ENCODE measurements around the gene PAXX. TPM values are rescaled to one million over a fixed set of nuclear protein-coding genes. Genes with fewer than 3 reads are reported as not detected.

PAXX gene
- total RNA-seq, 1 donor from 2014 or later, result 53.1 TPM

DNA sequence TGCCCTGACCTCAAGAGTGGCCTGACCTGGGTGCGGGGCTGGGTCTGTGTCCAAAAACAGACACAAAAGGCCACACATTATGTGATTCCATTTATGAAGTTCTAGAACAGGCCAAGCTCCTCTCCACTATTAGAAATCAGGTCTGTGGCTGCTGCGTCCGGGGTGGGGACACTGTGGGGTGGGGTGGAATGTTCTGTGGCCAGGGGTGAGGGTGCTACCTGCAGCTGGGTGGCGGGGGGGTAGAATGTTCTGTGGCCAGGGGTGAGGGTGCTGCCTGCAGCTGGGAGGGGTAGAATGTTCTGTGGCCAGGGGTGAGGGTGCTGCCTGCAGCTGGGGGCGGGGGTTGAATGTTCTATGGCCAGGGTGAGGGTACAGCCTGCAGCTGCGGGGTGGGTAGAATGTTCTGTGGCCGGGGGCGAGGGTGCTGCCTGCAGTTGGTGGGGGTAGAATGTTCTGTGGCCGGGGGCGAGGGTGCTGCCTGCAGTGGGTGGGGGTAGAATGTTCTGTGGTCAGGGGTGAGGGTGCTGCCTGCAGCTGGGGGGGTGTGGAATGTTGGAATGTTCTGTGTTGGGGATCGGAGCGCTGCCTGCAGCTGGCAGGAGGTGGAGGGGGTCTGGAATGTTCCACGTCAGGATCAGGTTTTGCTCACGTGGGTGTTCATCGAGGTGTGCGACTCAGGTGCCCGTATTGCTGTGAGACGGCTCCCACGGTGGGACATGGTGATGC, 31.8 kb upstream of the PAXX start:
- no peak for TF ChIP-seq CTCF (IDR thresholded peaks at IDR 0.05)
- peaks cover 8% of the 10 kb centered on the region for H3K4me1 ChIP-seq

GRCh38 chr9:136960938-136961275, 31.3 kb upstream of the PAXX start:
- H3K27me3 ChIP-seq, result no peaks in the 10 kb centered on the region

More for the DNA sequence above, 31.8 kb upstream of the PAXX start:
- Histone ChIP-seq H3K9me3 (no peaks in the 10 kb centered on the region), H3K27me3 (no peaks in the 10 kb centered on the region), H3K27ac (peak overlapping the region; percentile 24), H3K4me3 (no peak overlapping the region), H3K36me3 (no peaks in the 10 kb centered on the region)
- DNase-seq, result no peak
- peak; percentile 37 for ATAC-seq
- intact Hi-C loops (cut with DNase I), result no loop called here

DNA sequence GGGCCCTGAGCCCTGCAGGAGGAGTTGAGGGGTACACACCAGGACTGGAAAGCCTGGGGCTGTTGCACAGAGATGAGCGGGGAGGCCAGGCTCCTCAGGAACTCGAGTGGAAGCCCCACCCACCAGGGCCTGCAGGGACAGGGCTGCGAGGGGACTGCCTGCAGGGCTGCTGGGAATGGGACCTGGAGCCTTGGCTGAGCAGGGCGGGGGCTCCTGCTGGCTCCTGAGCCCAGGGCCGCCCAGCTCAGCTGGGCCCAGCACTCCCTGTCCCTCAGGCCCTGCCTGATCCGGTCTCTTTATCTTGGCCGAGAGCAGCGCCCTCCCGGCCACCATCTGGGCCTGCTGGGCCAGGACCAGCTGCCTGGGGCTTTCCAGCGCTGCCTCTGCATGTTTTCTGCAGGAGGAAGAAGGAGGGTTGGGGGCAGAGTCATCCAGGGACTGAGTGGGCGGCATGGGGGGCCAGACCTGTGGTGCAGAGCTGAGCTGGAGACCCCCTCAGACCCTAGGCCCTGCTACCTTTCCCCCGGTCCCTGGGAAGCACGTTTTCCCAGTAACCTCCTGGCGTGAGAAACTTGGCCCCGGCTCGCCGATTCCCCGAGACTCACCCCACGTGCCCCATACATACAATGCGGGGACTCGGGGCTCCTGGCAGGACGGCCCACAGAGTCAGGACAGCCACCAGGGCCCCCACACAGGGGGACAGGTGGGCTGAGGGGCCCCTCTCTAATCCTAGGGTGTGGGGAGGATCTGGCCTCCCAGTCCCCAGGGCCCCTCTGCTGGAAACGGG, 30.8 kb upstream of the PAXX start:
- Histone ChIP-seq H3K9me3 (no peaks in the 10 kb centered on the region), H3K27ac (peak overlapping the region; percentile 6), H3K27me3 (no peaks in the 10 kb centered on the region), H3K36me3 (no peaks in the 10 kb centered on the region), H3K4me1 (peaks cover 15% of the 10 kb centered on the region), H3K4me3 (no peak overlapping the region)
- DNase-seq, result no peak
- TF ChIP-seq CTCF (IDR thresholded peaks at IDR 0.05), result no peak
- intact Hi-C loops (cut with DNase I), result no loop called here
- ATAC-seq, result peak; percentile 7

More at GRCh38 chr9:136960938-136961275, 31.3 kb upstream of the PAXX start:
- no peaks in the 10 kb centered on the region for H3K36me3 ChIP-seq
- no peak overlapping the region for H3K4me3 ChIP-seq
- no peak for DNase-seq
- no peak overlapping the region for H3K27ac ChIP-seq
- intact Hi-C loops (cut with DNase I), result no loop called here
- H3K4me1 ChIP-seq, result peaks cover 9% of the 10 kb centered on the region
- H3K9me3 ChIP-seq, result no peaks in the 10 kb centered on the region
- ATAC-seq, result no peak
- no peak for TF ChIP-seq CTCF (IDR thresholded peaks at IDR 0.05)

- Histone ChIP-seq H3K4me3 (no peak overlapping the region), H3K27ac (no peak overlapping the region), H3K27me3 (no peaks in the 10 kb centered on the region), H3K4me1 (peaks cover 15% of the 10 kb centered on the region), H3K9me3 (no peaks in the 10 kb centered on the region), H3K36me3 (no peaks in the 10 kb centered on the region)
- intact Hi-C loops (cut with DNase I), result no loop called here
- DNase-seq, result no peak
- TF ChIP-seq CTCF (IDR thresholded peaks at IDR 0.05), result no peak
- no peak for ATAC-seq
Observed at GRCh38 chr9:136962163-136962562, 30.1 kb upstream of the PAXX start.

DNA sequence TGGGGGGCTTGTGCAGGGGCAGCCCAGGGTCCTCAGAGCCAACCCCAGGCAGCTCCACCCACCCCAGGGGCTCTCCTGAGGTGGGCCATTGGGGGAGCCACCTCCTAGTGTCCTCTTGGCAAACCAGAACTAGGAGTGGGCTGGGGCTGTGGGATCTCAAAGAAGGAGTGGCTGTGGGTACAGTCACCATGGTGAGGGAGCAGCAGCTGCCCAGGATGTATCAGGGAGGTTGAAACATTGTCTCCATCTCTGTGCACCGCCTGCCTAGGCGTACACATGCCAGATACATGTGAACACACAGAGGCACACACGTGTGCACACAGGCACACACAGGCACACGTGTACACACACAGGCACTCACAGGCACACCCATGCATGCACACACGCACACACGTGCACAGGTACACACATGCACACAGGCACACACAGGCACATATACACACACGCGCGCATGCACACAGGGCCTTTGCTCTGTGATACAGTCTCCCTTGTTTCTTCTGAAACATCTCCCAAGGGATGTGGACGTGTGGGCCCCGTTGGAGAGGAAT, 29.4 kb upstream of the PAXX start:
- DNase-seq, result no peak
- Histone ChIP-seq H3K27ac (no peak overlapping the region), H3K27me3 (no peaks in the 10 kb centered on the region), H3K36me3 (no peaks in the 10 kb centered on the region), H3K4me3 (no peak overlapping the region), H3K9me3 (no peaks in the 10 kb centered on the region), H3K4me1 (peaks cover 15% of the 10 kb centered on the region)
- intact Hi-C loops (cut with DNase I), result no loop called here
- no peak for ATAC-seq
- TF ChIP-seq CTCF (IDR thresholded peaks at IDR 0.05), result no peak
